IMR-90 (cell line): ENCODE measurements around the gene PIN4. TPM values are rescaled to one million over a fixed set of nuclear protein-coding genes. Genes with fewer than 3 reads are reported as not detected.

ENCODE experiments used
- ATAC-seq: fragments of 200-7000 bp; cut with Tn5 transposase; 2 replicates; pipeline ENCODE4 v1.9.1; 2020; ENCODE audit warnings: low read depth, mild to moderate bottlenecking, moderate library complexity
- BruUV-seq: library from RNA; stranded (reverse); fragments of 400-500 nt; replicated peaks from 2 replicates; lab custom pipeline; 2021; lab: Mats Ljungman, UMichigan
- CTCF ChIA-PET: fragments of 300-600 bp; formaldehyde crosslinking; extraction: SDS; loops from one replicate; lab custom pipeline; 2021; ENCODE audit warnings: antibody characterized with exemption; lab: Yijun Ruan, JAX
- POLR2A ChIA-PET: fragments of 300-600 bp; sonication (Branson Sonifier 250); formaldehyde crosslinking; loops from one replicate; lab custom pipeline; 2022; ENCODE audit warnings: antibody characterized with exemption; ENCODE audit not compliant: unreplicated experiment; lab: Charles Lee
- DNase-seq: peaks from one replicate; pipeline ENCODE4 v3.0.0; 2013
- H2AFZ ChIP-seq: replicated peaks from 2 replicates; pipeline ENCODE3; 2013; ENCODE audit warnings: low read length, mild to moderate bottlenecking; ENCODE audit not compliant: poor library complexity
- H2AK5ac ChIP-seq: 2 replicates; pipeline ENCODE4 v1.6.1; 2013; ENCODE audit warnings: low read depth, low read length, inconsistent platforms
- H2AK9ac ChIP-seq: replicated peaks from 2 replicates; pipeline ENCODE3; 2013; ENCODE audit warnings: mild to moderate bottlenecking, low read depth, low read length, moderate library complexity; ENCODE audit not compliant: poor library complexity
- H2BK120ac ChIP-seq: 2 replicates; pipeline ENCODE4 v1.6.1; 2013; ENCODE audit warnings: low read depth, low read length, inconsistent platforms
- H2BK15ac ChIP-seq: 3 replicates; pipeline ENCODE4 v1.6.1; 2013; ENCODE audit warnings: low read depth, low read length, inconsistent platforms
- H2BK20ac ChIP-seq: 2 replicates; pipeline ENCODE4 v1.6.1; 2013; ENCODE audit warnings: low read depth, mild to moderate bottlenecking, inconsistent platforms, low read length, moderate library complexity
- H2BK5ac ChIP-seq: 2 replicates; pipeline ENCODE4 v1.6.1; 2013; ENCODE audit warnings: mild to moderate bottlenecking, low read depth, low read length, inconsistent platforms; ENCODE audit not compliant: poor library complexity, severe bottlenecking
- H3K14ac ChIP-seq: replicated peaks from 2 replicates; pipeline ENCODE4 v1.6.1; 2013; ENCODE audit warnings: low read depth, low read length, inconsistent platforms
- H3K18ac ChIP-seq: 2 replicates; pipeline ENCODE4 v1.6.1; 2013; ENCODE audit warnings: low read depth, low read length, control low read depth
- H3K23ac ChIP-seq: 2 replicates; pipeline ENCODE4 v1.6.1; 2013; ENCODE audit warnings: low read depth, low read length, inconsistent platforms
- H3K27ac ChIP-seq: 2 replicates; pipeline ENCODE4 v1.5.1; 2013; ENCODE audit warnings: mild to moderate bottlenecking, control low read depth, low read length; ENCODE audit not compliant: insufficient read depth
- H3K27me3 ChIP-seq: 2 replicates; pipeline ENCODE4 v1.6.1; 2013; ENCODE audit warnings: low read length; ENCODE audit not compliant: control insufficient read depth, insufficient read depth
- H3K36me3 ChIP-seq: 2 replicates; pipeline ENCODE4 v1.6.1; 2013; ENCODE audit warnings: low read length, mixed read lengths; ENCODE audit not compliant: control insufficient read depth, insufficient read depth
- H3K4ac ChIP-seq: 2 replicates; pipeline ENCODE4 v1.6.1; 2013; ENCODE audit warnings: low read depth, low read length, inconsistent platforms
- H3K4me1 ChIP-seq: 2 replicates; pipeline ENCODE4 v1.6.1; 2013; ENCODE audit warnings: low read length, mixed read lengths; ENCODE audit not compliant: control insufficient read depth, insufficient read depth
- H3K4me2 ChIP-seq: 2 replicates; pipeline ENCODE4 v1.6.1; 2013; ENCODE audit warnings: low read depth, mild to moderate bottlenecking, control low read depth, low read length, moderate library complexity
- H3K4me3 ChIP-seq: 2 replicates; pipeline ENCODE4 v1.5.1; 2013; ENCODE audit warnings: low read depth, mild to moderate bottlenecking, control low read depth, low read length, moderate library complexity; ENCODE audit not compliant: insufficient read depth
- H3K56ac ChIP-seq: 2 replicates; pipeline ENCODE4 v1.6.1; 2013; ENCODE audit warnings: low read length, inconsistent platforms; ENCODE audit not compliant: insufficient read depth; ENCODE audit errors: extremely low read depth
- H3K79me1 ChIP-seq, 2 experiments: 2 replicates each; pipeline ENCODE4 v1.6.1; 2013; ENCODE audit warnings: low read length in 2 of 2, inconsistent platforms in 1 of 2, low read depth in 1 of 2
- H3K9ac ChIP-seq: 2 replicates; pipeline ENCODE4 v1.6.1; 2013; ENCODE audit warnings: low read depth, low read length, control low read depth
- H3K9me1 ChIP-seq: 2 replicates; pipeline ENCODE4 v1.6.1; 2013; ENCODE audit warnings: low read length, inconsistent platforms; ENCODE audit not compliant: insufficient read depth
- H3K9me3 ChIP-seq: 2 replicates; pipeline ENCODE4 v1.6.1; 2013; ENCODE audit warnings: low read length; ENCODE audit not compliant: control insufficient read depth, insufficient read depth
- H4K20me1 ChIP-seq: 2 replicates; pipeline ENCODE4 v1.6.1; 2013; ENCODE audit warnings: low read length, inconsistent platforms; ENCODE audit not compliant: insufficient read depth
- H4K5ac ChIP-seq: 2 replicates; pipeline ENCODE4 v1.6.1; 2013; ENCODE audit warnings: mild to moderate bottlenecking, low read depth, low read length, control low read depth
- H4K8ac ChIP-seq, 2 experiments: 2 replicates each; pipeline ENCODE4 v1.6.1; 2013; ENCODE audit warnings: low read depth in 2 of 2, low read length in 2 of 2, control low read depth in 1 of 2, inconsistent platforms in 1 of 2
- H4K91ac ChIP-seq: 2 replicates; pipeline ENCODE4 v1.6.1; 2013; ENCODE audit warnings: low read depth, low read length, inconsistent platforms; ENCODE audit not compliant: insufficient read depth
- CEBPB ChIP-seq: IDR thresholded peaks from 2 replicates; pipeline ENCODE4 v1.6.1; 2012; ENCODE audit warnings: low read depth, low read length, improper control_type of control experiment
- ELK1 ChIP-seq: fragments of 150-350 bp; IDR thresholded peaks from 2 replicates; pipeline ENCODE4 v1.6.1; 2016; ENCODE audit warnings: low read depth, mild to moderate bottlenecking, low read length, moderate library complexity, borderline replicate concordance
- FOS ChIP-seq: fragments of 150-350 bp; IDR thresholded peaks from 2 replicates; pipeline ENCODE4 v1.6.1; 2016; ENCODE audit warnings: low read depth, low read length
- MAFK ChIP-seq: IDR thresholded peaks from 2 replicates; pipeline ENCODE4 v1.6.1; 2012; ENCODE audit warnings: low read depth, low read length, improper control_type of control experiment
- POLR2A ChIP-seq: IDR thresholded peaks from 2 replicates; pipeline ENCODE4 v1.6.1; 2012; ENCODE audit warnings: mild to moderate bottlenecking, low read depth, low read length
- RCOR1 ChIP-seq: IDR thresholded peaks from 2 replicates; pipeline ENCODE4 v1.6.1; 2012; ENCODE audit warnings: mild to moderate bottlenecking, low read length, improper control_type of control experiment; ENCODE audit not compliant: insufficient replicate concordance
- RFX5 ChIP-seq: IDR thresholded peaks from 2 replicates; pipeline ENCODE4 v1.8.0; 2012; ENCODE audit warnings: low read depth, mild to moderate bottlenecking, low read length, moderate library complexity
- SMC3 ChIP-seq: fragments of 150-350 bp; IDR thresholded peaks from 2 replicates; pipeline ENCODE4 v1.6.1; 2016; ENCODE audit warnings: low read depth, mild to moderate bottlenecking, antibody characterized with exemption, low read length, moderate library complexity
- WGBS, 2 experiments: methylation state at CpG; one replicate each; pipeline versions ENCODE4 v1.1.5 to v1.1.7; 2013; ENCODE audit warnings: missing lambda C conversion rate in 2 of 2; ENCODE audit not compliant: insufficient read length in 1 of 2; ENCODE audit errors: extremely low coverage in 2 of 2; 5-methylcytosine and 5-hydroxymethylcytosine counted together
- dilution Hi-C: fragments of 300-500 bp; cut with HindIII; formaldehyde crosslinking; loops from one replicate; pipeline ENCODE4 v1.14.3; 2018; ENCODE audit warnings: low sequenced_read_pairs; ENCODE audit not compliant: unreplicated experiment
- in situ Hi-C: fragments of 300-500 bp; cut with MboI; formaldehyde crosslinking; loops from 3 replicates; pipeline ENCODE4 v1.14.3; 2019; ENCODE audit warnings: low sequenced_read_pairs, inconsistent platforms, mixed read lengths
- intact Hi-C: fragments of 100-400 bp; cut with micrococcal nuclease; formaldehyde crosslinking; loops from 2 replicates; pipeline ENCODE4 v1.10.0; 2022
- polyA plus RNA-seq, 3 experiments: library from polyadenylated mRNA; depleted of rRNA; stranded (reverse); fragments of >200 nt; gene quantifications; 2 replicates each; pipeline ENCODE4 v1.2.3, GENCODE V29; 2012; ENCODE audit warnings: low replicate concordance in 1 of 3
- total RNA-seq: library from RNA; depleted of rRNA; stranded (reverse); fragments of >200 nt; gene quantifications from 2 replicates; pipeline ENCODE4 v1.2.3, GENCODE V29; 2012

The PIN4 gene
- total and polyA plus RNA-seq, 2 of the 4 experiments (the other 2 are of a cell fraction) = 2.2 to 18.2 TPM

DNA sequence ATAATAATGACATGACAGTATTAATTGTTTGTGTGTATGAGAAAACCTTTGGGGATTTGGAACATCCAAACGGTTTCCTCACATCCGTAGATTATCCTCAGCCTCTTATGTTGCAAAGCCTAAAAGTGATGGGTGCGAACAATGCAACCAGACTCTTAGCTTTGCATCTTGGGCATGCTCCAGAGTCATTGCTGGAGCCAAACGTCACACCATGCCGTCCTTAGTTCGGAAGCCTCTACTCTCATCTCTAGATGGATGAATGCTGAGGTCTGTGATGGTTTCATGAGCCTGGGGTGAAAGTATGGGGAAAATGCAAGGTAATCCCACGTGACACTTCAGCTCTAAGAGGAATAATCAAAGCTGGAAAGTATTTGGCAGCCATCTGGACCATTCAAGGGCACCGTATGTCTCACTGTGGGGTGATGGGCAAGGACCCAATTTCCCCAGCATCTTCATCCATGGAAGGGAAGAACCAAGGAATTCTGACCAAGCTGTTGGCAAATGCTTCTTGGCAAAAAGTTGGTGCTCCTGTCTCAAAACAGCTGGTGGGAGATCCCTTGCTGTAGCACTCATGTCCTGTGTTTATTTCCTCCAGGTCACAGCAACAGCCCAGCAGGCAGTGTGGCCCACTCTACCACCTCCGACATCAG, 43.6 kb upstream of the PIN4 start:
- no peak overlapping the region for H3K4ac ChIP-seq
- no peak overlapping the region for H2AK5ac ChIP-seq
- H3K27ac ChIP-seq = no peak overlapping the region
- H3K56ac ChIP-seq = no peak overlapping the region
- no peak overlapping the region for H3K4me2 ChIP-seq
- CTCF ChIA-PET = no interaction called here
- no peaks in the 10 kb centered on the region for H3K9me1 ChIP-seq
- no peaks in the 10 kb centered on the region; the same call in 1 of the 2 replicates for H4K20me1 ChIP-seq
- no peak overlapping the region for H3K18ac ChIP-seq
- DNase-seq (no peak), ATAC-seq (no peak)
- H3K23ac ChIP-seq = no peak overlapping the region
- no peak overlapping the region for H2AFZ ChIP-seq
- WGBS, 2 experiments = 43% methylated on average over 1 of the region's 9 CpGs; no CpG with 5 or more reads in 1 of the 2 experiments
- H2BK20ac ChIP-seq = no peak overlapping the region
- H3K9me3 ChIP-seq = peaks cover 3% of the 10 kb centered on the region; the same call in 1 of the 2 replicates
- H3K4me1 ChIP-seq = no peaks in the 10 kb centered on the region
- no TSS peak for BruUV-seq
- no peak overlapping the region for H4K91ac ChIP-seq
- H3K14ac ChIP-seq = no peak overlapping the region
- H2BK120ac ChIP-seq = no peak overlapping the region
- no peak overlapping the region for H4K5ac ChIP-seq
- no peak overlapping the region for H2BK15ac ChIP-seq
- dilution Hi-C loops (no loop called here), in situ Hi-C loops (no loop called here), intact Hi-C loops (no loop called here)
- no peaks in the 10 kb centered on the region for H3K36me3 ChIP-seq
- no peak overlapping the region for H2BK5ac ChIP-seq
- TF ChIP-seq ELK1 (no peak), SMC3 (no peak), CEBPB (no peak), RFX5 (no peak), POLR2A (no peak), FOS (no peak), RCOR1 (no peak), MAFK (no peak)
- POLR2A ChIA-PET = no interaction called here
- H2AK9ac ChIP-seq = no peak overlapping the region
- no peaks in the 10 kb centered on the region for H3K79me1 ChIP-seq
- peaks cover 68% of the 10 kb centered on the region for H3K27me3 ChIP-seq
- H3K4me3 ChIP-seq = no peak overlapping the region
- H3K9ac ChIP-seq = no peak overlapping the region
- no peak overlapping the region for H4K8ac ChIP-seq
